Activated T-cell treated with anti-CD3 and anti-CD28 coated beads, Interleukin-2, amount 50 U/mL, for 24 hours (primary cell): ENCODE results near the gene SSH3.
"Not testable (repeated sequence)": the region's sequence is repeated elsewhere in the genome, so short reads cannot be mapped to it uniquely, and the experiment has no call there.

Source experiments
- DNase-seq: peaks from one replicate; pipeline ENCODE4 v3.0.0-alpha.2; 2020
- H3K27ac Mint-ChIP-seq: 2 replicates; pipeline ENCODE4 v1.8.0; 2020; ENCODE audit warnings: mild to moderate bottlenecking, mixed read lengths
- H3K27me3 Mint-ChIP-seq: 2 replicates; pipeline ENCODE4 v1.8.0; 2020; ENCODE audit warnings: mixed read lengths
- H3K36me3 Mint-ChIP-seq: 2 replicates; pipeline ENCODE4 v1.8.0; 2020; ENCODE audit warnings: low read depth, mixed read lengths
- H3K4me1 Mint-ChIP-seq: 2 replicates; pipeline ENCODE4 v1.8.0; 2020; ENCODE audit warnings: low read depth, mixed read lengths
- H3K4me3 Mint-ChIP-seq: 2 replicates; pipeline ENCODE4 v1.8.0; 2020; ENCODE audit warnings: mild to moderate bottlenecking, moderate library complexity, mixed read lengths
- H3K9me3 Mint-ChIP-seq: 2 replicates; pipeline ENCODE4 v1.8.0; 2020; ENCODE audit warnings: mixed read lengths

The SSH3 gene, protein sequence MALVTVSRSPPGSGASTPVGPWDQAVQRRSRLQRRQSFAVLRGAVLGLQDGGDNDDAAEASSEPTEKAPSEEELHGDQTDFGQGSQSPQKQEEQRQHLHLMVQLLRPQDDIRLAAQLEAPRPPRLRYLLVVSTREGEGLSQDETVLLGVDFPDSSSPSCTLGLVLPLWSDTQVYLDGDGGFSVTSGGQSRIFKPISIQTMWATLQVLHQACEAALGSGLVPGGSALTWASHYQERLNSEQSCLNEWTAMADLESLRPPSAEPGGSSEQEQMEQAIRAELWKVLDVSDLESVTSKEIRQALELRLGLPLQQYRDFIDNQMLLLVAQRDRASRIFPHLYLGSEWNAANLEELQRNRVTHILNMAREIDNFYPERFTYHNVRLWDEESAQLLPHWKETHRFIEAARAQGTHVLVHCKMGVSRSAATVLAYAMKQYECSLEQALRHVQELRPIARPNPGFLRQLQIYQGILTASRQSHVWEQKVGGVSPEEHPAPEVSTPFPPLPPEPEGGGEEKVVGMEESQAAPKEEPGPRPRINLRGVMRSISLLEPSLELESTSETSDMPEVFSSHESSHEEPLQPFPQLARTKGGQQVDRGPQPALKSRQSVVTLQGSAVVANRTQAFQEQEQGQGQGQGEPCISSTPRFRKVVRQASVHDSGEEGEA

DNA sequence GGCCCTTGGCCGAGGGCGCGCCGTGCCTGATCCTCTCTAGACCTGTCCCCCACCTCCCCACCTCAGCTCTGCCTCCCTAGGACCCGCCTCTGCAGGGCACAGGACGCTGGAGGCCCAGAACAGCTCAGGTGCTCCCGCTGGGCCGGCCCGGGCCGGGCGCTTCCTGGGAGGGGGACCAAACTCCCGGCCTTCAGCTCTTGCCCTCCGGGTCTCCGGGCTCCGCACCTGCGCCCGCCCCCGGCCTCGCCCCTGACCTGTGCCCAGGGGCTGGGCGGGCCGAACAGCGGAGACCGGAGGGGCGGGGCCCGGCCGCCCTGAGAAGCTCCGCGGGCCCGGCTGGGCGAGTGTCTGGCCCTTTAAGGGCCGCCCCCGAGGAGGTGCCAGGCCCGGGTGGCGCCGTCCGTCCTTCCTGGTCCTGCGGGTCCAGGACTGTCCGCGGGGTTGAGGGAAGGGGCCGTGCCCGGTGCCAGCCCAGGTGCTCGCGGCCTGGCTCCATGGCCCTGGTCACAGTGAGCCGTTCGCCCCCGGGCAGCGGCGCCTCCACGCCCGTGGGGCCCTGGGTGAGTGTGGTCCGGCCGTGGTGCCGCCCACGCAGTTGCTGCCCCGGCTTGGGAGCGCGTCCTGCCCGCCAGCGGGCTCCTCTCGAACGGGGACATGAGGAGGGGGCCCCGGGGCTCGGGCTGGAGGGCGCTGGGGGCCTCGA is at the start of gene SSH3:
Gene SSH3, plus strand, starts transcription at position 399 of the 703 bp plus-strand sequence. Its CDS starts 96 bp downstream, at position 495.
- H3K27me3 Mint-ChIP-seq: no peaks in the 10 kb centered on the region
- H3K9me3 Mint-ChIP-seq: no peaks in the 10 kb centered on the region
- peaks cover 41% of the 10 kb centered on the region for H3K36me3 Mint-ChIP-seq
- H3K27ac Mint-ChIP-seq: peak within 1 kb of the TSS; percentile 69
- DNase-seq: peak; percentile 73
- H3K4me3 Mint-ChIP-seq: peak within 1 kb of the TSS; percentile 66
- H3K4me1 Mint-ChIP-seq: peaks cover 19% of the 10 kb centered on the region

DNA sequence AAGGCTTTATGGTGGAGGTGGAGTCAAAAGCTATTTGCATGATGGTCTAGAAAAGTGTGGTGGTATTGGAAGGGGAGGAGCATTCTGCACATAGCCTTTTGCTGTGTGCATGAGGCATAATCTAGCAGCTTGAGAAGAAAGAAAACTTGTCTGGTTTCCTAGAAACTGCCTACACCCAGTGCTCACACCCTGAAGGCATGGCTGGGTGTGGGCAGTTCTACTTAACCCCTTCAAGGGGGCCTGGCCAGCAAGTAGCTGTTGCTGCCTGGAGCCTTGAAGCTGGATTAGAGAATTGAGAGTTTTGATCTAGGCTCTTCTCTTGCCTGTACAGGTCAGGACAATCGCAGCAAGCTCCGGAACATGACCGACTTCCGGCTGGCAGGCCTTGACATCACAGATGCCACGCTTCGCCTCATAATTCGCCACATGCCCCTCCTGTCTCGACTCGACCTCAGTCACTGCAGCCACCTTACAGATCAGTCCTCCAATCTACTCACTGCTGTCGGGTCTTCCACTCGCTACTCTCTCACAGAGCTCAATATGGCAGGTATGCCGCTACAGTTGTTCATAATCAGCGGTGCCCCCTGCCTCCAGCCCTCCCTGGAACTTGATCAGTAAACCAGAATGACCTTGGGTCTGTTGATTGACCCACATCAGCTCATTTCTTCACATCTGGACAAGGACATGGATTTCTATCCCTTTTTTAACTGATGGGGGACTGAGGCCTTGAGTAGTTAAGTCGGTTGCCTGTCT is 49.3 kb upstream of the SSH3 start:
- H3K27ac Mint-ChIP-seq: peak overlapping the region; percentile 70
- no peak for DNase-seq
- H3K27me3 Mint-ChIP-seq: no peaks in the 10 kb centered on the region
- peaks cover 47% of the 10 kb centered on the region for H3K4me1 Mint-ChIP-seq
- no peaks in the 10 kb centered on the region for H3K9me3 Mint-ChIP-seq
- peaks cover 86% of the 10 kb centered on the region for H3K36me3 Mint-ChIP-seq
- H3K4me3 Mint-ChIP-seq: no peak overlapping the region

DNA sequence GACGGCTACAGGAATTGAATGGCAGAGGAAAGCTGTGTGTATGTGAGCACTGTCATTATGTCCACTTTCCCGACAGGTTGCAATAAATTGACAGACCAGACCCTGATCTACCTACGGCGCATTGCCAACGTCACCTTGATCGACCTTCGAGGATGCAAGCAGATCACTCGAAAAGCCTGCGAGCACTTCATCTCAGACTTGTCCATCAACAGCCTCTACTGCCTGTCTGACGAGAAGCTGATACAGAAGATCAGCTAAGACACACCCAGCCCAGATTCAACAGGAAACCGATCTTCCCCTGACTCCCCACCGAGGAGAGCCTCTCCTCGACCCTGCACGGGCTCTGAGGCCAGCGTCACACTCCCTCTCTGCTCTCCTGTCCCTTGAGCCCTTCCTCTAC is 48.5 kb upstream of the SSH3 start:
- H3K9me3 Mint-ChIP-seq: no peaks in the 10 kb centered on the region
- no peak for DNase-seq
- no peaks in the 10 kb centered on the region for H3K27me3 Mint-ChIP-seq
- no peak overlapping the region for H3K4me3 Mint-ChIP-seq
- H3K4me1 Mint-ChIP-seq: peaks cover 42% of the 10 kb centered on the region
- H3K36me3 Mint-ChIP-seq: peaks cover 79% of the 10 kb centered on the region
- peak overlapping the region; percentile 70 for H3K27ac Mint-ChIP-seq

DNA sequence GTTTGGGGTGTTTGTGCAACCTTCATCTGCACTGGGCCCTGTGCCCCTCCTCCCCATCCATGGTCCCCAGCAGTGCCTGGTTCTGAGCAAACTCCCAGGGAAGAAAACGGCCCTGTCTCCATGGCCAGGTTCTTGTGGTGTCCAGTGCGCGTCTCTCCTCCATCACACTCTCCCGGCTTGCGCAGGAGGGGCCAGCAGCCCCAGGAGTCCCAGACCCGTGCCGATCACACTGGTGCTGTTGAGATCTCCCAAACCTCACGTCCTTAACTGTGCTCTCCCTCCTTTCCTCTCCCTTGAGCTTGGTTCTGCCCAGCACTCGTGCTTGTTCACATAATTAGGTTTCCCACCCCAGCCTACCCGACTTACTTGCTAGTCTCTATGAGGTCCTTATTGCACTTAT is 48.0 kb upstream of the SSH3 start:
- DNase-seq: no peak
- Mint-ChIP-seq H3K4me1 (peaks cover 38% of the 10 kb centered on the region), H3K4me3 (no peak overlapping the region), H3K27ac (peak overlapping the region; percentile 70), H3K36me3 (peaks cover 73% of the 10 kb centered on the region), H3K27me3 (no peaks in the 10 kb centered on the region), H3K9me3 (no peaks in the 10 kb centered on the region)

DNA sequence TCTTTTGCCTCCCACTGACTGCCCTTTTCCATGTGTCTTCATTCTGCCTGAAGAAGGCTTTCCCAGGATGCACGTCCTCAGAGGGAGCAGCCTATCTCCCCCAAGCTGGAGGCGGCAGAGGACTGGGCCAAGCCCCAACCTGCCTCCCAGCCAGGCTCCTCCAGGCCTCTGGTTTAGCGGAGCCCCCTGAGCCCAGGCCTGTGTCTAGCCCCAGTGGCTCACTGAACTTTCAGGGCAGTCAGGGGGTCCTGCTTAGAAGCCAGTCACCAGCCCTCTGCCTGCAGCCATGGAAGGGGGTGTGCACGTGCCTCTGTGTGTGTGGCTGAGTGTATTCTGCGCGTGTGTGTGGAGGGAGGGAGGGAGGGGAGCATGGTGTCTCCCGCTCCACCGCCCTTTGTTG is 47.5 kb upstream of the SSH3 start:
- peak overlapping the region; percentile 70 for H3K27ac Mint-ChIP-seq
- DNase-seq: no peak
- no peak overlapping the region for H3K4me3 Mint-ChIP-seq
- peaks cover 68% of the 10 kb centered on the region for H3K36me3 Mint-ChIP-seq
- peaks cover 33% of the 10 kb centered on the region for H3K4me1 Mint-ChIP-seq
- H3K9me3 Mint-ChIP-seq: no peaks in the 10 kb centered on the region
- no peaks in the 10 kb centered on the region for H3K27me3 Mint-ChIP-seq

DNA sequence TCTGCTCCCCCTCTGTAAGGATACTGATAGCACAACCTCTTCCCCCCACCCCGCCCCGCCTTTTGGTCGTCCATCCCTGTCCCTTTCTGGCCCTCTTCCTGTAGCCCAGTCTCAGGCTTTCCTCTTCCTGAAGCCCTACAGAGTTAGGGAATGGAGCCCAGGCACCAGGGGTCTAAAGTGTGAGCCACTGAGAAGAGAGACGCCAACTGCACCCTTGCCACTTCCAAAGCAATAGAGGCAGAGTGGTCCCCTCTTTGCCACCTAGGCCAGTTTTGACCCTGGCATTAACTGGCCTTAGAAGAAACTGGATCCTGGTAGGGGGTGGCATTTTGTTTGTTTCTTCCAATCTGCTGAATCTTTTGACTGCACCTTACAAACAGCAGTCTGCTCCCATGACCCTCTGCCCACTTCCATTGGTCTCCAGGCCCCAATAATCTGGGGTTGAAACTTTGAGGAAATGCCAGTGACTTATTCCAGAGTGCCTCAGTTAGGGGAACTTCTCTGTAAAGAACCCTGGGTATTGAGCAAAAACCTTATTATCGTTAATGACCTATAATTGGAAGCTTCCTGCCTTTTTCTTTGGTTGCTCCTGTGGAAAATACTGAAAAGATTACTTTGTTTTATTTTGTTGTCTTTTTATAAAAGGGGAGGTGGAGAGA is 46.7 kb upstream of the SSH3 start:
- Mint-ChIP-seq H3K4me1 (peaks cover 33% of the 10 kb centered on the region), H3K9me3 (no peaks in the 10 kb centered on the region), H3K27me3 (no peaks in the 10 kb centered on the region), H3K36me3 (peaks cover 61% of the 10 kb centered on the region), H3K27ac (peak overlapping the region; percentile 78), H3K4me3 (no peak overlapping the region)
- DNase-seq: no peak

DNA sequence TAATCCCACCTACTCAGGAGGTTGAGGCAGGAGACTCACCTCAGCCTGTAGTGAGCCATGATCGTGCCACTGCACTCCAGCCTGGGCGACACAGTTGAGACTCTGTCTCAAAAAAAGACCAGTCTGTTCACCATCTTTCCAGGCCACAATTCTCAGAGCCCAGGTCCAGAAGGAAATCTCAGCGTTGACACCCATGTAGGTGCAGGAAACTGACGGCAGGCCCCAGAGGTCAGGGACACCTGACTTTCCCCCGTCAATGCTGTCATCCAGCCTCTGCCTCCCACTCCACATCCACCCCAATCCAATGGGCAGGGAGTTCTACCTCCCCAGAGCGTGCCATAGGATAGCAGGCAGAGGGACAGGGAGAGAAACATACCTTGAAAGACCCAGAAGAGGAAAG is 42.9 kb upstream of the SSH3 start:
- peaks cover 48% of the 10 kb centered on the region for H3K4me1 Mint-ChIP-seq
- H3K36me3 Mint-ChIP-seq: peaks cover 23% of the 10 kb centered on the region
- H3K27ac Mint-ChIP-seq: no peak overlapping the region
- no peaks in the 10 kb centered on the region for H3K9me3 Mint-ChIP-seq
- H3K27me3 Mint-ChIP-seq: no peaks in the 10 kb centered on the region
- no peak overlapping the region for H3K4me3 Mint-ChIP-seq
- DNase-seq: peak; percentile 29

DNA sequence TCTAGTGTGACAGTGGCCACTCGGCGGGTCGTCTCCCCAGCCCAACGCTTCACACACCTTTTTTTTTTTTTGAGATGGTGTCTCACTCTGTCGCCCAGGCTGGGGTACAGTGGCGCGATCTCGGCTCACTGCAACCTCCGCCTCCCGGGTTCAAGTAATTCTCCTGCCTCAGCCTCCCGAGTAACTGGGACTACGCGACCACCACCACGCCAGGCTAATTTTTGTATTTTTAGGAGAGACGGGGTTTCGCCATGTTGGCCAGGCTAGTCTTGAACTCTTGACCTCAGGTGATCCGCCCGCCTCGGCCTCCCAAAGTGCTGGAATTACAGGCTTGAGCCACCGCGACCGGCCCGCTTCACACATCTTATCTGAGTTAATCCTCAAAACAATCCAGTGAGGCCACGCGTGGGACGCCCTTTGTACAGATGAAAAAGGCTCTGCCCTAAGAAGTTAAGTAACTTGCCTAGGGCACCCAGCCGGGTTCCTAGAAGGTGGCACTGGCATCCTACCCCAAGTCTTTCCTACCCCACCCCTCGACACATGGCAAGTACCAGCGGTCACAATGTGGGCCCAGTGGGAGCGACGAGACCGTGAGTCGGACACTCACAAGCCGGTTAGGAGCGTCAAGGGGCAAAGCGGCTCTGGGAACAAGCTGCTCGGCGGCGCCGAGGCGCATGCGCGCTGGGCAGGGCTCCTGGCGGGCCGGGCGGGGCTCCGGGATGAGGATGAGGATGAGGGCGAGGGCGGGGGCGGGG is 42.3 kb upstream of the SSH3 start:
- not testable (repeated sequence) for H3K9me3 Mint-ChIP-seq, H3K27me3 Mint-ChIP-seq
- Mint-ChIP-seq H3K4me3 (peak overlapping the region; percentile 63), H3K36me3 (peaks cover 16% of the 10 kb centered on the region), H3K27ac (peak overlapping the region; percentile 45), H3K4me1 (peaks cover 54% of the 10 kb centered on the region)
- DNase-seq: peak; percentile 76

DNA sequence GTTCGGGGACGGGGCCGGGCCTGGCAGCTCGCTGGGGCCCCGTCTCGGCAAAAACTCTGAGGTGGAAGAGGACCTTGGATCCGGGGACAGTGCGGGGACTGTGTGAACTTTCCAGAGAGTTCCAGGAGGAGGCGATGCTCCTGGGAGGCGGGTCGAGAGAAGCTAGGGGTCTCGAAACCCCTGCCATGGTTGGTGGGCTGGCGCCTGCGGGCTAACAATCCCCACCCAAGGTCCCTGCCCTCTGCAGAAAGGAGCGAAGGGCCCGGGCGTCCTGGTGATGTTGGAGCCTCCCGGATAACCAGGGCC is 41.7 kb upstream of the SSH3 start:
- Mint-ChIP-seq H3K27me3 (no peaks in the 10 kb centered on the region), H3K27ac (peak overlapping the region; percentile 13), H3K4me3 (peak overlapping the region; percentile 63)

DNA sequence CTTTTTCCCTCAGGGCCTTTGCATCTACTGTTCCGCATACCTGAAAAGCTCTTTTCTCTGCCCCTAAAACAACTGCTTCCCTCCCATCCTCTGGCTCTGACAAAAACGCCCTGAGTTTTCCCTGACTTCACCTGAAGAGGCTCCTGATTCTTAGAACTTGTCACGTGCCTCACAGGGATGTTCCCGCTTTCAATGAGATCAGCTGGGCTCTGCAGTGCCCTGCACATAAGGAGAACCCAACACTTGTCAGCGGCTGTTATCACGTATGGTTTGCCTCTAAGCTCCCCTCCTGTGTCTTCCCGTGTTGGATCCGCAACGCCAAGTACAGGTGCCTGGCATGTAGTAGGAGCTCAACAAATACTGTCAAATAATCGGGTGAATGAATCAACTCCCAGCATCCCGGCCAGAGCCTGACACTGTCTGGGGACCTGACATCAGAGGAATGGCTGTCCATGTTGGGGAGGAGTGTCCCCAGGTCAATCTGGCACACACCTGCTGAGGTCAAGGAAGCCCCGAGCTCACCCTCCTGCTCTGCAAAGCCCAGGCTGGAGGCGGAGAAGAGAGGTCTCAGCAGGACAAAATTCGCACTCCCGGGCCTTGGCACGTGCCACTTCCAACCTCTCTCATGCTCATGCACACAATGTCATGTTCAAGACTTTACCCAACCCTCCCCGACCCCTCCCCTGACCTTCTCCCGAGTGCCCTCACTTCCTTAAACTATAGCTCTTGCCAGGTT is 41.2 kb upstream of the SSH3 start:
- Mint-ChIP-seq H3K9me3 (no peaks in the 10 kb centered on the region), H3K27ac (peak overlapping the region; percentile 71), H3K4me3 (peak overlapping the region; percentile 63), H3K36me3 (peaks cover 7% of the 10 kb centered on the region), H3K27me3 (no peaks in the 10 kb centered on the region), H3K4me1 (peaks cover 55% of the 10 kb centered on the region)
- peak; percentile 35 for DNase-seq

More for the DNA sequence above, 41.7 kb upstream of the SSH3 start:
- Mint-ChIP-seq H3K4me1 (peaks cover 55% of the 10 kb centered on the region), H3K9me3 (no peaks in the 10 kb centered on the region), H3K36me3 (peaks cover 11% of the 10 kb centered on the region)
- DNase-seq: no peak

DNA sequence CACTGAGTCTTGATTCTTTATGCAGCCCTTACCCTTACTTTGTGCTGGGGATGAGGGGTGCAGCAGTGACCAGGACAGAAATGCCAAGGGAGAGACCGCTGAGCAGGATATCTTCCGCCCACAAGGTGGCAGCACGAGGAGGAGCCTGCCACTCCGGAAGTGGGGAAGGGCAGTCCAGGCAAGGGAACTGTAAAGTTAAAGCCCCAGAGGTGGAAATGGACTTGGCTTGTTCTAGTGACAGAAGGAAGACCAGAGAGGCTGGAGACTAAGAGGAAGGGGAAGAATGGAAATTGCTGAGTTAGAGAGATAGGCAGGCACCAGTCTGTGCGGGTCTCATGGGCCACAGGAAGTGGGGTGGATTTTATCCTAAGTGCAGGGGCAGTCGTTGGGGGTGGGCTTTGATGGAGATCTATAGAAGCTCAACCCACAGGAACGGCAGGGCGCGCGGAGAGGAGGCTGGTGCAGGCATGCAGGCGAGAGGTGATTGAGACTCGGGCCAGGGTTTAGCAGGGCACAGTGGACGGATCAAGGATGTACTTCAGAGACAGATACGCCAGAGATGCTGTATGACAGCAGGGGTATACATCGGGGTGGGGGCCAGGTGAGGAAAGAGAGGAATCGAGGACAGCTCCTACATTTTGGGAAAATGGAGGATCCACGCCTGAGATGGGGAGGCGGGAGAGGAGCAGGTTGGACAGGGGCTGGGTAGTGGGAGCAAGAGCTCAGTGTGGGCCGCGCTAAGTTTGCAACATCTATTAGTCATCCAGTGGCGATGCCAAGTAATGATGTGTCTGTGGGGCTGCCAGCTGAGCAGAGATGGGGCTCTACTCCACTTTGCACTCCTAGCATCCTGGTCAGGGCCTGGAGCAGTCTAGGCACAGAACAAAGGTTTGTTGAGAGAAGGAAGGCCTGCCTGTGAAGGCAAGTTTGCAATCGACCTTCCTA is 40.3 kb upstream of the SSH3 start:
- peaks cover 57% of the 10 kb centered on the region for H3K4me1 Mint-ChIP-seq
- peak overlapping the region; percentile 34 for H3K4me3 Mint-ChIP-seq
- H3K27ac Mint-ChIP-seq: peak overlapping the region; percentile 71
- peaks cover 10% of the 10 kb centered on the region for H3K36me3 Mint-ChIP-seq
- H3K27me3 Mint-ChIP-seq: no peaks in the 10 kb centered on the region
- H3K9me3 Mint-ChIP-seq: no peaks in the 10 kb centered on the region
- DNase-seq: peak; percentile 82

DNA sequence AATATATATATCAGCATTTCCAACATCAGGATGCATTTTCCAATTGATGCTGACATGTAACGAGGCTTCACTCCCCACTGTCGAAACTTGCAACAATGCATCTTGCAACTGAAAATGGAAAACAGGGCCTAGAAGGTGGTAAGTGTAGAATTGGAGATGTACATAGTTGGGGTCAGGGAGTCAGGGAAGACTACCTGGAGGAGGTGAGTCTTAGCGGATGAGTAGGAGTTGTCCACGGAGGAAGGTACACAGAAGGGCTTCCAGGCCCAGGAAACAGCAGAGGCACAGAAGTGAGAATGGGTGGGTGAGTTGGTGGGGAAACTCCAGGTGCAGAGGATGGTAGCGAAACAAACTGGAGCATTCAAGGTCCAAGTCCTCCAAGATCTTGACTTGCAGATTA is 39.1 kb upstream of the SSH3 start:
- no peak for DNase-seq
- H3K4me3 Mint-ChIP-seq: peak overlapping the region; percentile 81
- no peaks in the 10 kb centered on the region for H3K9me3 Mint-ChIP-seq
- no peaks in the 10 kb centered on the region for H3K27me3 Mint-ChIP-seq
- peak overlapping the region; percentile 83 for H3K27ac Mint-ChIP-seq
- H3K36me3 Mint-ChIP-seq: peaks cover 23% of the 10 kb centered on the region
- H3K4me1 Mint-ChIP-seq: peaks cover 66% of the 10 kb centered on the region
